Type B pancreatic cell (in vitro differentiated cells): ENCODE measurements around the gene NOXRED1. TPM values are rescaled to one million over a fixed set of nuclear protein-coding genes. Genes with fewer than 3 reads are reported as not detected.

ENCODE experiments used
- DNase-seq: peaks from one replicate; pipeline ENCODE4 v3.0.0; 2021; ENCODE audit warnings: mixed read lengths; ENCODE audit not compliant: unreplicated experiment; ENCODE audit errors: extremely low spot score
- H3K27ac Mint-ChIP-seq: 2 replicates; pipeline ENCODE4 v1.8.0; 2021; ENCODE audit warnings: mild to moderate bottlenecking, mixed read lengths
- H3K27me3 Mint-ChIP-seq: 2 replicates; pipeline ENCODE4 v1.8.0; 2021; ENCODE audit warnings: mixed read lengths
- H3K36me3 Mint-ChIP-seq: 2 replicates; pipeline ENCODE4 v1.8.0; 2021; ENCODE audit warnings: mixed read lengths
- H3K4me1 Mint-ChIP-seq: one replicate; pipeline ENCODE4 v1.8.0; 2021; ENCODE audit warnings: mixed read lengths; ENCODE audit not compliant: unreplicated experiment
- H3K4me3 Mint-ChIP-seq: 2 replicates; pipeline ENCODE4 v1.8.0; 2021; ENCODE audit warnings: mild to moderate bottlenecking, mixed read lengths
- H3K9me3 Mint-ChIP-seq: 2 replicates; pipeline ENCODE4 v1.8.0; 2021; ENCODE audit warnings: mixed read lengths
- total RNA-seq: library from RNA; stranded (reverse); gene quantifications from 2 replicates; pipeline ENCODE4 v1.2.1, GENCODE V29; 2021; ENCODE audit warnings: low replicate concordance
- TF ChIP-seq, protein P1 (sequence below): fragments of 200-600 bp; sonication (generic); conservative IDR thresholded peaks from 2 replicates; pipeline ENCODE4 v1.5.0; 2021; ENCODE audit warnings: antibody characterized with exemption, mild to moderate bottlenecking

Gene NOXRED1
- total RNA-seq, 1 donor from 2014 or later = 0.46 TPM

DNA sequence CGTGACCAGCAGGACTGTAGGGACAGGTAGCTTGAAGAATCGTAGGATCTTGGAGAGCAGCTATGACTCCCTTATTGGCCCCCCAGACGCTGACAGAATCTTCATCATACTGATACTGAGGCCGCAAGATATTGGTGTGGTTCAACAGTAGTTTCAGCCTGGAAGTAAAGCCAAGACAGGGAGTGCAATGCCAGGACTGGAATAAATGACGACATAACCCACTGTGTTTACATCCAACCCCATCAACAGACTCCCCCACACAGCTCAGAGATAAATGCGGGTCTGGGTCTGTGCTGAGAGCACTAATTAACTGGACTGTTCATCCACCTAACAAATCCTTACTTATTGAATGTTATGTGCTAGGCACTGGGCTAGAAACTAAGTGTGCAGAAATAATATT, 16.6 kb downstream of the NOXRED1 start:
- H3K27ac Mint-ChIP-seq = no peak overlapping the region
- TF ChIP-seq, protein P1, sequence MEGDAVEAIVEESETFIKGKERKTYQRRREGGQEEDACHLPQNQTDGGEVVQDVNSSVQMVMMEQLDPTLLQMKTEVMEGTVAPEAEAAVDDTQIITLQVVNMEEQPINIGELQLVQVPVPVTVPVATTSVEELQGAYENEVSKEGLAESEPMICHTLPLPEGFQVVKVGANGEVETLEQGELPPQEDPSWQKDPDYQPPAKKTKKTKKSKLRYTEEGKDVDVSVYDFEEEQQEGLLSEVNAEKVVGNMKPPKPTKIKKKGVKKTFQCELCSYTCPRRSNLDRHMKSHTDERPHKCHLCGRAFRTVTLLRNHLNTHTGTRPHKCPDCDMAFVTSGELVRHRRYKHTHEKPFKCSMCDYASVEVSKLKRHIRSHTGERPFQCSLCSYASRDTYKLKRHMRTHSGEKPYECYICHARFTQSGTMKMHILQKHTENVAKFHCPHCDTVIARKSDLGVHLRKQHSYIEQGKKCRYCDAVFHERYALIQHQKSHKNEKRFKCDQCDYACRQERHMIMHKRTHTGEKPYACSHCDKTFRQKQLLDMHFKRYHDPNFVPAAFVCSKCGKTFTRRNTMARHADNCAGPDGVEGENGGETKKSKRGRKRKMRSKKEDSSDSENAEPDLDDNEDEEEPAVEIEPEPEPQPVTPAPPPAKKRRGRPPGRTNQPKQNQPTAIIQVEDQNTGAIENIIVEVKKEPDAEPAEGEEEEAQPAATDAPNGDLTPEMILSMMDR = no peak
- no peak overlapping the region for H3K4me3 Mint-ChIP-seq
- H3K36me3 Mint-ChIP-seq = no peaks in the 10 kb centered on the region
- no peak for DNase-seq
- peaks cover 4% of the 10 kb centered on the region for H3K4me1 Mint-ChIP-seq
- no peaks in the 10 kb centered on the region for H3K27me3 Mint-ChIP-seq
- no peaks in the 10 kb centered on the region for H3K9me3 Mint-ChIP-seq

DNA sequence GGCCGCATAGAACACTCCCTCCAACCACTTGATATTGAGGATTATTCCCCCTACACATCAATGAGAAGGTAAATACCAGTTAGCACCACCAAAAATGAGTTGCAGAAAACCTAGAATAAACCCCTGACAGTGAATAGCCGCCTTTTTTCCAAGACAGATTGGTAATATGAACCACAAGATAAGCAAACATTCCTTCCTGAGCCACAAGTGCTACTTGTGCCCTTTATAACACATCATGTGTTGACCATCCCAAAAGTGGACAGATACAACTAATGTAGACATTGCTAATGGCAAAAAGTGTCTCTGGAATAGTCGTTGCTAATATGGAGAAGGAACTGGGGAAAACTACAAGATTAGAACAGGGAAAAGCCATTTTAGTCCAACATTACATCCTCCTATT, 17.2 kb downstream of the NOXRED1 start:
- no peak for DNase-seq

DNA sequence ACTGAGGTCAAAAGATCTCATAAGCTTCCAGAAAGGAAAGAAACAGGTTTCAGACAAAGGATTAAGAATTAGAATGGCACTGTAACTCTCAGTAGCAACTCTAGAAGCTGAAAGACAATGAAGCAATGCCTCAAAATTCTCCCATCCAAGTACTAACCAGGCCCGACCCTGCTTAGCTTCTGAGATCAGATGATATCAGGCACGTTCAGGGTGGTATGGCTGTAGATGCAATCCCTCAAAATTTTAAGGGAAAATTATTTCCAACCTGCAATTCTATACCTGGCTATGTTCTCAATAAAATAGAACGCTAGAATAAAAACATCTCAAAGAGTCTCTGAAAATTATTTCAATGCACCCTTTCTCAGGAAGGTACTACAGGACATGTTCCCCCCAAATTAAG, 19.6 kb downstream of the NOXRED1 start:
- TF ChIP-seq, protein P1 = no peak
- Mint-ChIP-seq H3K4me3 (no peak overlapping the region), H3K27me3 (no peaks in the 10 kb centered on the region), H3K36me3 (no peaks in the 10 kb centered on the region), H3K27ac (no peak overlapping the region), H3K9me3 (no peaks in the 10 kb centered on the region), H3K4me1 (peaks cover 4% of the 10 kb centered on the region)
- DNase-seq = no peak

More for the DNA sequence above, 17.2 kb downstream of the NOXRED1 start:
- Mint-ChIP-seq H3K9me3 (no peaks in the 10 kb centered on the region), H3K4me1 (peaks cover 4% of the 10 kb centered on the region), H3K36me3 (no peaks in the 10 kb centered on the region), H3K27ac (no peak overlapping the region), H3K27me3 (no peaks in the 10 kb centered on the region), H3K4me3 (no peak overlapping the region)
- TF ChIP-seq, protein P1 = no peak

DNA sequence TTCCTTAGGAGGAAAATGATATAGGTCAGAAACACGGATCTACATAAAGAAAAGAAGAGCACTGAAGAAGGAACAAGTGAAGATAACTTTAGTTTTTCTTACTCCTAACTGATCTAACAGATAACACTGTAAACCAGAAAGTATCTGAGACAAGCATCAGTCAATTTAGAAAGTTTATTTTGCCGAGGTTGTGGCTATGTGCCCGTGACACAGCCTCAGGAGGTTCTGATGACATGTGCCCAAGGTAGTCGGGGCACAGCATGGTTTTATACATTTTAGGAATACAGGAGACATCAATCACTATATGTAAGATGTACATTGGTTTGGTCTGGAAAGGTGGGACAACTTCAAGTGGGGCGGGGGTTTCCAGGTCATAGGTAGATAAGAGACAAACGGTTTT, 23.1 kb downstream of the NOXRED1 start:
- H3K27ac Mint-ChIP-seq = no peak overlapping the region
- DNase-seq = no peak
- no peaks in the 10 kb centered on the region for H3K36me3 Mint-ChIP-seq
- no peaks in the 10 kb centered on the region for H3K9me3 Mint-ChIP-seq
- no peaks in the 10 kb centered on the region for H3K4me1 Mint-ChIP-seq
- TF ChIP-seq, protein P1 = no peak
- H3K4me3 Mint-ChIP-seq = no peak overlapping the region
- H3K27me3 Mint-ChIP-seq = no peaks in the 10 kb centered on the region

DNA sequence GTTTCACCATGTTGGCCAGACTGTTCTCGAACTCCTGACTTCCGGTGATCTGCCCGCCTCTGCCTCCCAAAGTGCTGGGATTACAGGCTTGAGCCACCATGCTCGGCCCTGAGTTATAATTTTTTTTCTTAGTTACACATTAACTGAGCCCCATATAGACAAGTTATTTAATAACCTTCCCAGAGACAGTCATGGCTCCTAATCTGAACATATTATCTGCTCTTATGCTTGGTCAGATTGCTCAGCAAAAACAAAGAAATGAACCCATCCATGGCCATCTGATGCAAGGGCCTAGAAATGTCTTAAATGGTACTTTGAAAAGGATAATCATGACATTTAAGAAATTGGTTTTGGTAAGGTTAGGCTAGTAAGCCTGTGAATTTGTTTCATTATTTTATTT, 33.1 kb downstream of the NOXRED1 start:
- Mint-ChIP-seq H3K9me3 (no peaks in the 10 kb centered on the region), H3K4me1 (no peaks in the 10 kb centered on the region), H3K4me3 (no peak overlapping the region), H3K27ac (no peak overlapping the region), H3K27me3 (no peaks in the 10 kb centered on the region), H3K36me3 (no peaks in the 10 kb centered on the region)
- TF ChIP-seq, protein P1 = no peak
- no peak for DNase-seq

DNA sequence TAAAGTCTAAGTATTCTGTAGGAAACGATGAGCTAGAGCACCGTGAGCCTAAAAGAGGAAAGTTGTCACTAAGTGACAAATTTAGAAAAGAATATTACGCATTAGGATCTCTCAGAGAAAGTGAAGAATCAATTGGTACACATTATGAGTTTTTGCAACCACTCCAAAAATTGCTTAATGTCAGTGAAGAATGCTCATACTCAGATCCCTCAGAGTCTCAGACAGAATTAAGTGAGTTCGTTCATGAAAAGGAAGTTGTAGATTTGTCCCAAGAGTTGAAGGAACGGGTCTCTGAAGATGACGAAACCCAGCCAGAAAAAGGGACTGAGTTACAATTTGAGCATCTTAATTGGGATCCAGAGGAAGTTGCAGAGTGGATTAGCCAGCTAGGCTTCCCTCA, 44.6 kb downstream of the NOXRED1 start:
- no peak for DNase-seq
- TF ChIP-seq, protein P1 = no peak
- Mint-ChIP-seq H3K4me3 (no peak overlapping the region), H3K27me3 (no peaks in the 10 kb centered on the region), H3K4me1 (peaks cover 10% of the 10 kb centered on the region), H3K9me3 (no peaks in the 10 kb centered on the region), H3K36me3 (peaks cover 3% of the 10 kb centered on the region), H3K27ac (no peak overlapping the region)
